ENCODE measurements around the gene HBG1.

Gene HBG1

GRCh38 chr11:5232821-5233220 is 16.8 kb downstream of the HBG1 start:
- no peaks in the 10 kb centered on the region for H3K9me3 ChIP-seq (ENCODE audit: control insufficient read depth, insufficient read depth, low read depth, low read length)
- H3K36me3 ChIP-seq (ENCODE audit: control insufficient read depth in 2 of 2, insufficient read depth in 1 of 2, low read length in 2 of 2), result no peaks in the 10 kb centered on the region
- ChIA-PET CTCF (no interaction called here), POLR2A (no interaction called here)
- H3K27ac ChIP-seq (ENCODE audit: extremely low read depth, low read depth, low read length), result no peak overlapping the region
- H3K4me1 ChIP-seq (ENCODE audit: control insufficient read depth, insufficient read depth, low read length), result no peaks in the 10 kb centered on the region
- H3K4me3 ChIP-seq (ENCODE audit: low read depth, low read length), result no peak overlapping the region
- no peak for TF ChIP-seq ZNF639 (tag by site-specific recombination; IDR thresholded peaks at IDR 0.05)
- TF ChIP-seq ZNF433 (tag by site-specific recombination; IDR thresholded peaks at IDR 0.05; ENCODE audit: low read depth), result no peak
- no peak for TF ChIP-seq ZNF473 (tag by site-specific recombination; IDR thresholded peaks at IDR 0.05)
- no peak for TF ChIP-seq ZNF132 (tag by site-specific recombination; IDR thresholded peaks at IDR 0.05; ENCODE audit: borderline replicate concordance)
- TF ChIP-seq ZBTB7A (tag by site-specific recombination; IDR thresholded peaks at IDR 0.05; ENCODE audit: low read depth), result no peak
- TF ChIP-seq ZNF292 (tag by site-specific recombination; IDR thresholded peaks at IDR 0.05; ENCODE audit: borderline replicate concordance, low read depth), result no peak
- no peak for TF ChIP-seq ZNF24 (tag by site-specific recombination; IDR thresholded peaks at IDR 0.05)
- TF ChIP-seq PRDM10 (tag by site-specific recombination; IDR thresholded peaks at IDR 0.05), result no peak
- no peak for TF ChIP-seq ZSCAN4 (tag by site-specific recombination; IDR thresholded peaks at IDR 0.05)
- no peak for TF ChIP-seq MYNN (tag by site-specific recombination; IDR thresholded peaks at IDR 0.05; ENCODE audit: borderline replicate concordance)
- TF ChIP-seq ZBTB1 (tag by site-specific recombination; IDR thresholded peaks at IDR 0.05), result no peak
- TF ChIP-seq ZNF513 (tag by site-specific recombination; IDR thresholded peaks at IDR 0.05), result no peak
- no peak for TF ChIP-seq ZNF792 (tag by site-specific recombination; IDR thresholded peaks at IDR 0.05)
- TF ChIP-seq ZNF280C (tag by site-specific recombination; IDR thresholded peaks at IDR 0.05), result no peak
- no peak for TF ChIP-seq ZNF518A (tag by site-specific recombination; conservative IDR thresholded peaks at IDR 0.05; ENCODE audit: low read depth)
- TF ChIP-seq SP3 (tag by site-specific recombination; IDR thresholded peaks at IDR 0.05), result no peak
